Purkinje cell (primary cell): ENCODE measurements around the gene IL10. TPM values are rescaled to one million over a fixed set of nuclear protein-coding genes. Genes with fewer than 3 reads are reported as not detected.

Experiments used
- polyA plus RNA-seq: library from polyadenylated mRNA; unstranded; fragments of >200 nt; fragmentation: Nextera tagmentation; gene quantifications from 2 replicates; pipeline ENCODE4 v1.2.1, GENCODE V29; 2014

IL10 gene
- not detected in 2 replicates for polyA plus RNA-seq

GRCh38 chr1:206772243-206772937 lies at the start of gene IL10:
TSS of gene IL10 (minus strand) at chr1:206772494. CDS start at chr1:206772435, 59 bp downstream.

GRCh38 chr1:206770531-206771337 lies 1.6 kb downstream of the IL10 start, which contains the start of gene IL19:
TSS of gene IL19 (plus strand) at chr1:206770773. CDS start at chr1:206836663, 65,890 bp downstream.

Other genes starting within 250 kb of the IL10 start
- 4.7 and 7.3 TPM in 2 replicates for gene EIF2D, start 160.0 kb downstream of the IL10 start, polyA plus RNA-seq
- gene DYRK3, start 137.0 kb downstream of the IL10 start, polyA plus RNA-seq: 10.1 and 12.6 TPM in 2 replicates
- gene MAPKAPK2, start 87.6 kb downstream of the IL10 start, polyA plus RNA-seq: 1.9 and 3.0 TPM in 2 replicates
- not detected in 2 replicates for gene IL19, start 1.7 kb downstream of the IL10 start, polyA plus RNA-seq
- gene IL20, start 93.1 kb upstream of the IL10 start, polyA plus RNA-seq: not detected in 2 replicates
- not detected in 2 replicates for gene IL24, start 124.9 kb upstream of the IL10 start, polyA plus RNA-seq
- not detected in 2 replicates for gene FCMR, start 149.4 kb upstream of the IL10 start, polyA plus RNA-seq
- gene PIGR, start 174.0 kb upstream of the IL10 start, polyA plus RNA-seq: not detected in 2 replicates
- not detected in 2 replicates for gene FCAMR, start 198.0 kb upstream of the IL10 start, polyA plus RNA-seq